Endometrium (tissue), 2 donors: ENCODE results near the gene FBN2.
A peak's percentile ranks its signal among the peaks of the same experiment; 100 is the strongest.

Experiments
- FAIRE-seq: peaks from 2 replicates; lab custom pipeline; 2012; peaks lifted over from hg19 to GRCh38; lab: Jason Lieb, UNC
- donor health status: control.
- donor health status: control.

The FBN2 gene

GRCh38 chr5:128304791-128305190 lies 233.3 kb downstream of the FBN2 start:
- no peak for FAIRE-seq

DNA sequence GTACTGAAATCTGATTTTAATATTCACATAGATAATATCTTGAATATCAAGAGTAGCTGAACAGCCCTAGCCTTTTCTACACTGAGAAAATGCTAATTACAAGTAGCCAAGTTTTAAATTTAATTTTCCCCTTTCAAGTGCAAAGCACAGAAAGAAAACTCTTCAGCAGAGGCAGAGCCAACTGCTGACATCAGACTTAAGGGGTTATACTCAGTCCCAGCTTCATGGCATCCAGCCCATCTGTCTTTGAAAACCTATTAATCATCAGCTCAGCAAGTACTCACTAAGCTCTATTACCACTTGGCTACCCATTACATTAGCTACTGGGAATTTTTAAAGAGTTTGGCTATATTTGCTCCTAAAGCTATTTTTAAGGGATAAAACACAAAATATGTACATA lies 234.0 kb downstream of the FBN2 start:
- no peak for FAIRE-seq

DNA sequence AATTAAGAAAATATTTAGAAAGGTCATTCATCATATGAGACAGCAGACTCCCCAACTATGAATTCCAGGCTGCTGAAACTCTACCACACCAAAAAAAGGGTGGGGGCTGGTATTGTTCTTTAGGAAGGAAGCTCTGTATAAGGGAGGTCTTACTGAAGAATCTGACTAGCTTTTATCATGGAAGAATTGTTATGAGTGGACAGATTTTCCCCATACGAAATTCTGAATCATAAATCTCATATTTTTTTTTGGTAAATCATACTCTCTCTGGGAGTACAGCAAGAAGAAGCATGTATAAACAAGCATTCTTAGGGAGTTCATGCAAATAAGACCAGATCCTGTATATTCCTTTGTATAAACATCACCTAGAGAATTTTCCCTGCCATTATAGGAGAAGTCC lies 234.5 kb downstream of the FBN2 start:
- FAIRE-seq, result no peak

DNA sequence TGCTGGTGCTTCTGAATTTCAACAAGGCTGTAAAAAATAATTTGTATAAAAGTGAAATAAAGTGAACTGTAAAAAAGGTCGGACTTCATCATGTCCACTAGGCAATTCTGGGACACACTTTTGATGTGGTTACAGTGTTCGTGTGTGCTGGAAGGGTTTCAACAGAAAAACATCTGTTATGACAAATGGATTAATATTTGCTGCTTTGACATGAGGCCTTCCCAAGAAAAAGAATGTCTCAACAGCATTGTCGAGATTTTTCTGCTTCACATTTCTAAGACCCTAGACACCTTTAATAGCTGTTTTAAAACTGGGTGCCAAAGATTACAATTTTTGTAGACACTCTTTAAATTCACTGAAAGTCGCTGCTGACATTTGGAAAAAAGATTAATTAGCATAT lies 237.9 kb downstream of the FBN2 start:
- FAIRE-seq, result peak; percentile 84

DNA sequence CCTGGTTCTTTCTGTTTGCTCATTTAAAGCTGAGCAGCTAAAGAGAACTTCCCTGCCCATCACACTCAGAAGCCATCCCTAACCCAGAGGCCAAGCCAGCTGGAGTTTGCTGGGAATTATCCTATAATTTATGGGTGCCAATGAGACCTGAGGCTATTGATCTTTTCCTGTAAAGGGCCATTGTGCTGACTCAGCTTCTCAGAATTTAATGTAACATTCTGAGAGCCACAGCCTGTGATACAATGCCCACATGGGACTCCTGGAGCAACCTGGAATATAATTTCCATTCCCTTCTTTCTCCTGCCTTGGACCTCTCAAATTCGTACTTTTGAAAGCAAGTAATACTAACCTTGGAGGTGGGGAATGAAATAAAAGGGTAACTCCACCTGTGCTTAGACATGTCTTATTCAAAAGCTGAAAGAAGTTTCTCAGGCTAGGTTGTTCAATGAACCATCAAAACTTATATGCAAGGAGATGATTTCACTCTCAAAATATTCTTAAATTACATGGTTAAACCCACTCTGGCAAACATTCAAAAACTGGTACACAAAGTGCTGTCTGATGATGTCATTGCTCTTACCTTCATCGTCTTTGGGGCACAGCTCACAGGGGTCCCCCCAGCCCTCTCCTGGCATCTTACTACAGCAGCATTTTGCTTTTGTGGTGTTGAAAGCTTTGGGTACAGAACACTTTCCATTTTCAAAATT lies 247.7 kb downstream of the FBN2 start:
- FAIRE-seq, result no peak

DNA sequence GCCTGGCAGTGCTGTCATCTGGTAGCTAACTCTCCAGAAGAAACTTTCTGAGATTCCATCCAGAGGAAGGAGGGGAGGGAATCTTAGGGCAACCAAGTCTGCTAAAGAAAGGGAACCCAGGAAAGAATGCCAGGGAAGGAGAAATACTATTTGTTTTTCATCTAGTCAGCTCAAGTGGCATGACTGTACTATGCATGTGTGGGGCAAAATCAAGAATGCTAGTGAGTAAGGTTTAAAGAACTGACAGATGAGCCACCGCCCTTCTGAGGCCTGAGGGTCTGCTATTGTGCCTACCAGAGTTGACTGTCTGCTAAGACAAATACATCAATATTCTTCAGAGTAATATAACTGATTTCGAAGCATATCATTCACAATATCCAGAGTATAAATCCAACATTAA lies 250.3 kb downstream of the FBN2 start:
- FAIRE-seq, result no peak

DNA sequence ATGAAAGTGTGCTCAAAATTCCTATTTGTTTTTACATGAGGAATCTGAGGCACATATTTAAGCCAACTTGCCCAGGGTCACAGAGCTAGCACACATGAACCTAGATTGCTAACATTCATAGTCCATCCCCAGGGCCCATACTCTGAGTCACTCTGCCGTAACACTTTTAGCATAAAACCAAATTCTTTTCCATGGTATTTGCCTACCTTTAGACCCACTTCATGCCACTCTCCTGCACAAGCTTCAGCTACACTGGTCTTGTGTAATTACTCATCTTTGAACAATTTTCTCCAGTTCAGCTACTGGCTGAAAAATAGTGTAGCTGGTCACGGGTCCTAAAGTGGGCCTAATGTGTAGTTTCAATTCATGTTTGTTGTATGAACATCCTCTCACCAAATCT lies 253.8 kb downstream of the FBN2 start:
- no peak for FAIRE-seq

DNA sequence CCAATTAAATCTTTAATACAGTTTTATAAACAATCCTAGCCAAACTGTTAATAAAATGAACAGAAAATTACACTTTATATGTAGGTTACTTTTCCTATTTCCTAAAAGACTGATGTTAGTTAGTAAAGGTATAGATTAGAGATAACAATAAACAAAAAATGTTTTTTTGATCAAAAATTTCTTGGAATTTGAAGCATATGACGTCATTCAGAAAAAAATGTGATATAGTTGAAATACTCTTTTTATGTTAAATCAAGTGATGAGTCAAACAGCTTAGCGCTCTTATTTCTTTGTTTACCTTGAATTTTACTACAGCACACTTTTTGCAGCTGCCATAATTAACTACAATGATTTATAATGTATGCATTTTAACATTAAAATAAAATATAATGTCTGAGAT lies 258.7 kb downstream of the FBN2 start:
- no peak for FAIRE-seq

DNA sequence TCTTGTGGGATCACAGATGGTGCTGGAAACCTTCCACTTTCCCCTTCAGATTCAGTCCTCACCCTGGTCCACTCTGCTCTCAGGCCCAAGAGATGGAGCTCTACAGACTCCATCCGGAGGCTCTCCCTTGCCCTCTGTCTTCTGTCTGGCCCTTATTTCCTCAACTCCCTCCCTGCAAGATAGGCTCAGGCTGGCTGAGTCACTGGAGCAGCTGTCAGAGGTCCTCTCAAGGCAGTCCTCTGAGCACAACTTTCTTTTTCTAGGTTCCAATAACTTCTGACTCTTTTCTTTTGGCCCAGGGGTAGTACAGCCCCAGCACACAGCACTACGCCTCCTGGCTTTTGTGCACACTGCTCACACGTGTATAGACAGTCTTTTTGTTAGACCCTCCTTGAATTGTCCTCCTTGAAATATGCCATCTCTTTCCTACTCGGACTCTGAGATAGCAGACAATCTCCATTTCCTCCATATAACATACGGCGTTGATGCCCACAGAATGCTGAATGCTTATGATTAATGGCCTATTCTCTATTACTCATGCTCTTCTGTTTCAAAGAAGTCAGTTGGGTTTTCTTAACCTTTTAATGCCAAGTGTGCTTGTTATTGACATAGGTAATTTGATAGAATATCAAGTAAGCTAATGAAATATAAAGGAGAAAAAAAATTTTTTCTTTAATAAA lies 261.4 kb downstream of the FBN2 start:
- no peak for FAIRE-seq

- FAIRE-seq, result no peak
These were observed 263.6 kb downstream of the FBN2 start for GRCh38 chr5:128274441-128274840.

DNA sequence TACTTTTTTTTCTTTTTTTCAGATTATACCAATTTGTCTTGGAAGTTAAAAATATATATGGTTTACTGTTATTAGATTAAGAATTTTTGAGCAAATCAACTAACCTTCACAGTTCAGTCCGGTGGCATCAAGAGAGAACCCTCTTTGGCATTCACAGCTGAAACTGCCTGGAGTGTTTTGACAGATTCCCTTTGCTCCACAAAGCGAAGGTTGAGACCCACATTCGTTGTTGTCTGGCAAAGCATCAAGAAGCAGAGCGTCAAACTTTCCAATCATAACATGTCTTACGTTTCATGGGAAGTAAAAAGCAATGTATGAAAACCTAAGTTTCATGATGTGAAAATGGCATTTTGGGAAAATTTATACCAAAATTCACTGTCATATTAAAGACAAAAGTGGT lies 264.3 kb downstream of the FBN2 start:
- no peak for FAIRE-seq

GRCh38 chr5:128271859-128272464 lies 266.1 kb downstream of the FBN2 start:
- FAIRE-seq, result no peak

DNA sequence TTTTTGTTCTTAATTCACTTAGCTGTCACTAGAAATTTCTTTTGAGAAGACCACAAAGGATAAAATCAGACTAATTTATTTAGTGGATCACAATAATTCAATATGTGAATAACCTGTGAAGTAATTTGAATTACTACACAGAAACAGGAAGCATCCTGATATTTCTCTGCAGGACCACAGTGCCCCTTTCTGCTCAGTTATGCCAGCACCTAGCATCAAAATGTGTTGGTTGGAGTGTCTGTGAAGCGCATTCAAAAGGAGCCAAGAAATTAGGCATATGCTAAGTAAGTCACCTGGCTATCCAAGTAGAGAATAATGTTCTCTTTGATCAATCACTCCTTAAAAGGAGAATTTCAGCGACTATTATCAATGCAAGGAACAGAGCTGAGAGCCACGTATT lies 267.0 kb downstream of the FBN2 start:
- no peak for FAIRE-seq

DNA sequence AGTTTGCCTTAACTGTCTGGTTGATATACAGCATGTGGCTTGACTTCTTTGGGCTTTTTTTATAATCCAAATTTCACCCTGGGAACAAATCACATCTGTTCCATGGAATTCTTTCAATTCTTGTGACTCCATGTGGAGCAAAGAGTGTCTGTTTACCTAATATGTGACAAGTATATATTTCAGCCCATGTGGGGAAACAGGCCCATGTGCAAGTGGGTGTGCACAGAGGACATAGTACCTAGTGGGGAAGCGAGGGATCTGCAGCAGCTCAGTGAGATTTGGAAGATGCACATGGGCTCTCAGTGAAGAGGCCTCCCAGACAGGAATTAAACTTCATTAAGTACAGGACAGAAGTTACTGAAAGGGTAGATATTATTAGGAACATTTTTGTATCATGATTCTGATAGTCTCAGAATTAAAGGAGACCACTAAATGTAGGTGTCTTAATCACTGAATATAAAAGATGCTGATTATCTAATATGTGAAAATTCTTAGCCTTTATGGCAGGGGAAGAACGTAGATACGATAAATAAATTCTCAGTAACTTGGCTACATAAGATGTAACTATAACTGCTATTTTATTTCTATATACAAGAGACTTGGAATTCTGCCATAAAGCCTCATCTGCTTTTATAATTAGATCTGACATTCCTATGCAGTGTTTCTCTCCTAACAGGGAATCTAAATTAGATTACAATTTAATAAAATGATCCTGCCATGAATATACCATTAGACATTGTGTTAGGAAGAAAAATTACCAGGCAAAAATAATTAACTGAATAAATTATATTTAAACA lies 273.3 kb downstream of the FBN2 start:
- no peak for FAIRE-seq

- no peak for FAIRE-seq
These were observed 274.7 kb downstream of the FBN2 start for GRCh38 chr5:128263357-128263756.

DNA sequence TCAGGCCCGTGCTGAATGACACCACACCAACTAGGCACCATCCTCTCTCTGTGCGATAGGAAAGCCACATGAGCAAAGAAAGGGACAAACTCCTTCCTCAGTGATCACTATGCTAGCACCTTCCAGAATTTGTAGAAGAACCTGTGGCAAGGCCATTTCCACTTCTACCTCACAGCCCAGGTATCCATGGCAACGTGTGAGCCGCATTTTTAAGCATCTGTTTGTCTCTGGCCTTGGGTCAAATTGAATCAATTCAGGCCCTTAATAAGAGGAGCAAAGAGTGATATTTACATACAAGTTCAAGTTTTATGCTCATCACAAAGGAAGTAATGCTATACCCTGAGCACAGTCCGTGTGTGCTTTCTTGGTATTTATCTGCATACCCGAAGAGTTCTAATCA lies 275.1 kb downstream of the FBN2 start:
- FAIRE-seq, result no peak

- no peak for FAIRE-seq
These were observed 278.4 kb downstream of the FBN2 start for GRCh38 chr5:128259607-128260021.

- FAIRE-seq, result no peak
These were observed 279.7 kb downstream of the FBN2 start for GRCh38 chr5:128258372-128258771.

DNA sequence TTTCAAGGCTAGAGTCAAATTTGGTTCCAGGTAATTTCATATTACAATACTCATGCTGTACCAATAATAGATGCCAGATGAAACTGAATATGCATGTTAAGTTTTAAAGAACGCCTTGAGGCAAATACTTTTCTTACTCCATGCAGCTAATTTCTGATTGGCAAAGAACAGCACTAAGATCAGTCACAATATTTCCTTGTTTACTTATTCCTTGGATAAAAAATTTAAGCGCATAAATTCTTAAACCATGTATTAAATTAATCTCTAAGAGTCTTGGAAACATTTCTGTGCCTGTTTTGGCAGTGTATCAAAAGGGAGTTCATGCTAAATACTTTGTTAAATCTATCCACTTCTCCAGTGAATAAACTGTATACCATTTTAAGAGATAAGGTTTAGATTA lies 281.0 kb downstream of the FBN2 start:
- FAIRE-seq, result no peak

DNA sequence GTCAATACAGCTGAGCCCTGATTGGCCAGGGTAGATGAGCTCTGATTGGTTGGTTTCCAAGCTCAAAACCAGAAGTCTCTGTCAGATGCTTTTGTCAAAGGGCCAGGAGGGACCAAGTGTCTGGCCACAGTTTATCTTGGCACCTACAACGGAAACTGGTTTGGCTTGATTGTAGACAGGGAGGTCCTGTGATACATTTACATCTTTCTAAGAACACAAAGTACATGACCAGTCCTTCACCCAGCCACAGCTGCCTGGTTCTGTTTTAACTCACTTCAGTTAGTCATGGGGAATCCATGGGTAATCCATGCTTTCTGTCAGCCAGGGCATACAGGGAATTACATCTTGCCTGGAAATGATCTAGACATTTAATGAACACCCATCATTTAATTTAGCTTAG lies 283.3 kb downstream of the FBN2 start:
- FAIRE-seq, result no peak

DNA sequence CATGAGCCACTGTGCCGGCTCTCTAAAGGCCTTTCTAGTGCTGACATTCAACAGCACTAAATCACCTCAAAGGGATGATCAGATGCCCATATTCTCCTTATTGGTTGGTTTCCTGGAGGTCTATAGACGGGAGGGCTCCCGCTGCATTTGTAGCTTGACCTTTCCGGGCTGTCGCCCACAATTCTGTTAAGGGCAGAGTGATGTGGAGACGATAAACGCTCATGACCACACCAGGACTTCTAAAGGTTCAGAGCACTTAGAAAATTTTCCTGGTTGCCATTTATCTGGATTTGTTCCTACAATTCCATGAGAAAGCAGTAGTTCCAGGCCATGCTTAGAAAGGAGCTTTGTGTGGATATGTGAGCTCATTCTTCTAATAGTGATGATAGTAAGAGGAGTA lies 284.2 kb downstream of the FBN2 start:
- FAIRE-seq, result no peak

DNA sequence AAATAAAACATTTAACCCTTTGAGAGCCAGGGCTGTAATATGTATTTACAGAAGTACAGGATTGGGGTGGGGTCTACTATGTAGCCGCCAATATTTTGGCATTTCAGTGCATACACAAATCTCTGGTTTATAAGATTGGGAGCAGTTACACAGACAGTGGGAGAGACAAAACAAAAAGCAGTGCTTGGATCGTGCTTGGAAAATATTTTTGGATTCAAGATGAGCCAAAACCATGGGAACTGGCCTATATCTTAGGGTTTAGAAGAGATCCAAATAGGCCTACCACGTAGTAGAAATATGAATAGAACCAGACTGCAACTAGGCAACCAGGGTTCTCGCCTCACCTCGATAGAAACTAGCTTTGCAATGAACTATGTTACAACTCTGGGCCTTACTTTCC lies 284.9 kb downstream of the FBN2 start:
- no peak for FAIRE-seq

DNA sequence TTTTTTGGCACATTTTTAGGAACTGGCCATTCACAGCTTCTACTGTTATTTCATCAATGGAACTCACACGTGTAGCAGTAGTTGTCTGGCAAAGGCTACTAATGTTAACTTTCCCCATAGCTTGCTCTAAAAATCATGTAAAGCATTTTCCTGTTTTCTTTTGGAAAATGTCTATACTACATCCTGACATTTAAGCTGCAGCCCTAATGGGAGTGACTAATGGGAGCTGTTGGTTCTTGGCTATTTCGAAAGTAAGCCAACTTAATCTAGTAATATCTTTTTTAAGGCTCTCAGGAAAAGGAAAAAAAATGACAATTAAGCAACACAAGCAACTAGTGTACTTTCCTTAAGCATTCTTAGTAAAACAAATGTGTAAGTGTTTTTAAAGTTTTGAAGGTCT lies 285.3 kb downstream of the FBN2 start:
- peak; percentile 84 for FAIRE-seq
